IMR-90 (cell line): Measurements from ENCODE around the gene MPND. TPM values are rescaled to one million over a fixed set of nuclear protein-coding genes. Genes with fewer than 3 reads are reported as not detected.
"Not testable (repeated sequence)": the region's sequence is repeated elsewhere in the genome, so short reads cannot be mapped to it uniquely, and the experiment has no call there.

Source experiments
- ATAC-seq: fragments of 200-7000 bp; cut with Tn5 transposase; 2 replicates; pipeline ENCODE4 v1.9.1; 2020; ENCODE audit warnings: low read depth, mild to moderate bottlenecking, moderate library complexity
- BruUV-seq: library from RNA; stranded (reverse); fragments of 400-500 nt; replicated peaks from 2 replicates; lab custom pipeline; 2021; lab: Mats Ljungman, UMichigan
- CTCF ChIA-PET: fragments of 300-600 bp; formaldehyde crosslinking; extraction: SDS; loops from one replicate; lab custom pipeline; 2021; ENCODE audit warnings: antibody characterized with exemption; lab: Yijun Ruan, JAX
- POLR2A ChIA-PET: fragments of 300-600 bp; sonication (Branson Sonifier 250); formaldehyde crosslinking; loops from one replicate; lab custom pipeline; 2022; ENCODE audit warnings: antibody characterized with exemption; ENCODE audit not compliant: unreplicated experiment; lab: Charles Lee
- DNase-seq: peaks from one replicate; pipeline ENCODE4 v3.0.0; 2013
- H2AFZ ChIP-seq: replicated peaks from 2 replicates; pipeline ENCODE3; 2013; ENCODE audit warnings: low read length, mild to moderate bottlenecking; ENCODE audit not compliant: poor library complexity
- H2AK5ac ChIP-seq: 2 replicates; pipeline ENCODE4 v1.6.1; 2013; ENCODE audit warnings: low read depth, low read length, inconsistent platforms
- H2AK9ac ChIP-seq: replicated peaks from 2 replicates; pipeline ENCODE3; 2013; ENCODE audit warnings: mild to moderate bottlenecking, low read depth, low read length, moderate library complexity; ENCODE audit not compliant: poor library complexity
- H2BK120ac ChIP-seq: 2 replicates; pipeline ENCODE4 v1.6.1; 2013; ENCODE audit warnings: low read depth, low read length, inconsistent platforms
- H2BK15ac ChIP-seq: 3 replicates; pipeline ENCODE4 v1.6.1; 2013; ENCODE audit warnings: low read depth, low read length, inconsistent platforms
- H2BK20ac ChIP-seq: 2 replicates; pipeline ENCODE4 v1.6.1; 2013; ENCODE audit warnings: low read depth, mild to moderate bottlenecking, inconsistent platforms, low read length, moderate library complexity
- H2BK5ac ChIP-seq: 2 replicates; pipeline ENCODE4 v1.6.1; 2013; ENCODE audit warnings: mild to moderate bottlenecking, low read depth, low read length, inconsistent platforms; ENCODE audit not compliant: poor library complexity, severe bottlenecking
- H3K14ac ChIP-seq: replicated peaks from 2 replicates; pipeline ENCODE4 v1.6.1; 2013; ENCODE audit warnings: low read depth, low read length, inconsistent platforms
- H3K18ac ChIP-seq: 2 replicates; pipeline ENCODE4 v1.6.1; 2013; ENCODE audit warnings: low read depth, low read length, control low read depth
- H3K23ac ChIP-seq: 2 replicates; pipeline ENCODE4 v1.6.1; 2013; ENCODE audit warnings: low read depth, low read length, inconsistent platforms
- H3K27ac ChIP-seq: 2 replicates; pipeline ENCODE4 v1.5.1; 2013; ENCODE audit warnings: mild to moderate bottlenecking, control low read depth, low read length; ENCODE audit not compliant: insufficient read depth
- H3K27me3 ChIP-seq: 2 replicates; pipeline ENCODE4 v1.6.1; 2013; ENCODE audit warnings: low read length; ENCODE audit not compliant: control insufficient read depth, insufficient read depth
- H3K36me3 ChIP-seq: 2 replicates; pipeline ENCODE4 v1.6.1; 2013; ENCODE audit warnings: low read length, mixed read lengths; ENCODE audit not compliant: control insufficient read depth, insufficient read depth
- H3K4ac ChIP-seq: 2 replicates; pipeline ENCODE4 v1.6.1; 2013; ENCODE audit warnings: low read depth, low read length, inconsistent platforms
- H3K4me1 ChIP-seq: 2 replicates; pipeline ENCODE4 v1.6.1; 2013; ENCODE audit warnings: low read length, mixed read lengths; ENCODE audit not compliant: control insufficient read depth, insufficient read depth
- H3K4me2 ChIP-seq: 2 replicates; pipeline ENCODE4 v1.6.1; 2013; ENCODE audit warnings: low read depth, mild to moderate bottlenecking, control low read depth, low read length, moderate library complexity
- H3K4me3 ChIP-seq: 2 replicates; pipeline ENCODE4 v1.5.1; 2013; ENCODE audit warnings: low read depth, mild to moderate bottlenecking, control low read depth, low read length, moderate library complexity; ENCODE audit not compliant: insufficient read depth
- H3K56ac ChIP-seq: 2 replicates; pipeline ENCODE4 v1.6.1; 2013; ENCODE audit warnings: low read length, inconsistent platforms; ENCODE audit not compliant: insufficient read depth; ENCODE audit errors: extremely low read depth
- H3K79me1 ChIP-seq, 2 experiments: 2 replicates each; pipeline ENCODE4 v1.6.1; 2013; ENCODE audit warnings: low read length in 2 of 2, inconsistent platforms in 1 of 2, low read depth in 1 of 2
- H3K9ac ChIP-seq: 2 replicates; pipeline ENCODE4 v1.6.1; 2013; ENCODE audit warnings: low read depth, low read length, control low read depth
- H3K9me1 ChIP-seq: 2 replicates; pipeline ENCODE4 v1.6.1; 2013; ENCODE audit warnings: low read length, inconsistent platforms; ENCODE audit not compliant: insufficient read depth
- H3K9me3 ChIP-seq: 2 replicates; pipeline ENCODE4 v1.6.1; 2013; ENCODE audit warnings: low read length; ENCODE audit not compliant: control insufficient read depth, insufficient read depth
- H4K20me1 ChIP-seq: 2 replicates; pipeline ENCODE4 v1.6.1; 2013; ENCODE audit warnings: low read length, inconsistent platforms; ENCODE audit not compliant: insufficient read depth
- H4K5ac ChIP-seq: 2 replicates; pipeline ENCODE4 v1.6.1; 2013; ENCODE audit warnings: mild to moderate bottlenecking, low read depth, low read length, control low read depth
- H4K8ac ChIP-seq, 2 experiments: 2 replicates each; pipeline ENCODE4 v1.6.1; 2013; ENCODE audit warnings: low read depth in 2 of 2, low read length in 2 of 2, control low read depth in 1 of 2, inconsistent platforms in 1 of 2
- H4K91ac ChIP-seq: 2 replicates; pipeline ENCODE4 v1.6.1; 2013; ENCODE audit warnings: low read depth, low read length, inconsistent platforms; ENCODE audit not compliant: insufficient read depth
- CEBPB ChIP-seq: IDR thresholded peaks from 2 replicates; pipeline ENCODE4 v1.6.1; 2012; ENCODE audit warnings: low read depth, low read length, improper control_type of control experiment
- CHD1 ChIP-seq: IDR thresholded peaks from 2 replicates; pipeline ENCODE4 v1.6.1; 2012; ENCODE audit warnings: low read depth, low read length, improper control_type of control experiment
- FOS ChIP-seq: fragments of 150-350 bp; IDR thresholded peaks from 2 replicates; pipeline ENCODE4 v1.6.1; 2016; ENCODE audit warnings: low read depth, low read length
- MAZ ChIP-seq: IDR thresholded peaks from 2 replicates; pipeline ENCODE4 v1.6.1; 2012; ENCODE audit warnings: low read depth, mild to moderate bottlenecking, low read length, improper control_type of control experiment, moderate library complexity, borderline replicate concordance
- MXI1 ChIP-seq: IDR thresholded peaks from 2 replicates; pipeline ENCODE4 v1.6.1; 2012; ENCODE audit warnings: low read depth, mild to moderate bottlenecking, low read length, moderate library complexity, borderline replicate concordance
- NFE2L2 ChIP-seq: fragments of 150-350 bp; IDR thresholded peaks from 2 replicates; pipeline ENCODE4 v1.6.1; 2016; ENCODE audit warnings: low read depth, mild to moderate bottlenecking, low read length
- RFX5 ChIP-seq: IDR thresholded peaks from 2 replicates; pipeline ENCODE4 v1.8.0; 2012; ENCODE audit warnings: low read depth, mild to moderate bottlenecking, low read length, moderate library complexity
- USF2 ChIP-seq: fragments of 150-350 bp; IDR thresholded peaks from 2 replicates; pipeline ENCODE4 v1.6.1; 2017; ENCODE audit warnings: mild to moderate bottlenecking, antibody characterized with exemption, low read length, low read depth
- WGBS, 2 experiments: methylation state at CpG; one replicate each; pipeline versions ENCODE4 v1.1.5 to v1.1.7; 2013; ENCODE audit warnings: missing lambda C conversion rate in 2 of 2; ENCODE audit not compliant: insufficient read length in 1 of 2; ENCODE audit errors: extremely low coverage in 2 of 2; 5-methylcytosine and 5-hydroxymethylcytosine counted together
- dilution Hi-C: fragments of 300-500 bp; cut with HindIII; formaldehyde crosslinking; loops from one replicate; pipeline ENCODE4 v1.14.3; 2018; ENCODE audit warnings: low sequenced_read_pairs; ENCODE audit not compliant: unreplicated experiment
- in situ Hi-C: fragments of 300-500 bp; cut with MboI; formaldehyde crosslinking; loops from 3 replicates; pipeline ENCODE4 v1.14.3; 2019; ENCODE audit warnings: low sequenced_read_pairs, inconsistent platforms, mixed read lengths
- intact Hi-C: fragments of 100-400 bp; cut with micrococcal nuclease; formaldehyde crosslinking; loops from 2 replicates; pipeline ENCODE4 v1.10.0; 2022
- polyA plus RNA-seq, 3 experiments: library from polyadenylated mRNA; depleted of rRNA; stranded (reverse); fragments of >200 nt; gene quantifications; 2 replicates each; pipeline ENCODE4 v1.2.3, GENCODE V29; 2012; ENCODE audit warnings: low replicate concordance in 1 of 3
- total RNA-seq: library from RNA; depleted of rRNA; stranded (reverse); fragments of >200 nt; gene quantifications from 2 replicates; pipeline ENCODE4 v1.2.3, GENCODE V29; 2012

The MPND gene
- total and polyA plus RNA-seq, 2 of the 4 experiments (the other 2 are of a cell fraction): 2.3 to 8.1 TPM

DNA sequence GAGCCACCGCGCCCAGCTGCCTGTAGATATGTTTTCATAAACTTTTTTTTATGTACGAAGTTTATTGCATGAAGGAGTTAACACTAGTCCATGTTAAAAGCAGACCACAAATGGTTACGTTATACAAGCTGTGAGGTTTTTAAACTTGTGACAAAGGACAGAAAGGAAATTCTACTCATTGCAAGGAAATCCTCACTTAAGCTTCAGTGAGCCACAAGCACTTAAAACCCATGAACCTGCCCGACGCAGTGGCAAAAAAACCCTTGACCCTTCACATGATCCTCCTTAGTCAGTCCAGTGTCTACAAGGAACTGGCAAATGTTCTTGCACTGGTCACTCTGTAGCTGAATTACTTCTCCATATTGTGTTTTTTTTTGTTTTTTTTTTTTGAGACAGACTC lies 4.2 kb downstream of the MPND start:
- no peak overlapping the region for H2BK20ac ChIP-seq
- H4K8ac ChIP-seq: no peak overlapping the region
- no peak overlapping the region for H2AK5ac ChIP-seq
- no peak overlapping the region for H3K27ac ChIP-seq
- H3K36me3 ChIP-seq: peaks cover 11% of the 10 kb centered on the region
- 100% methylated on average over 2 of the region's 6 CpGs; no CpG with 5 or more reads in 1 of the 2 experiments for WGBS, 2 experiments
- dilution Hi-C loops (no loop called here), intact Hi-C loops (no loop called here), in situ Hi-C loops (no loop called here)
- no peaks in the 10 kb centered on the region for H3K27me3 ChIP-seq
- H4K91ac ChIP-seq: no peak overlapping the region
- H3K79me1 ChIP-seq: peaks cover 7 to 12% of the 10 kb centered on the region in 2 experiments; a peak in 2 of 4 replicates
- no peak overlapping the region for H2BK5ac ChIP-seq
- H3K14ac ChIP-seq: no peak overlapping the region
- H3K9ac ChIP-seq: no peak overlapping the region
- no peak overlapping the region for H3K23ac ChIP-seq
- no peak overlapping the region for H2BK120ac ChIP-seq
- ChIA-PET POLR2A (no interaction called here), CTCF (no interaction called here)
- H3K4me2 ChIP-seq: no peak overlapping the region
- no peak overlapping the region for H2AFZ ChIP-seq
- TF ChIP-seq USF2: no peak
- no peak for TF ChIP-seq FOS
- TF ChIP-seq CHD1: no peak
- no peak for TF ChIP-seq NFE2L2
- TF ChIP-seq RFX5: no peak
- no peak for TF ChIP-seq MXI1
- no peak for TF ChIP-seq MAZ
- TF ChIP-seq CEBPB: no peak
- peaks cover 4% of the 10 kb centered on the region for H3K4me1 ChIP-seq
- H3K18ac ChIP-seq: no peak overlapping the region
- no peak overlapping the region for H2BK15ac ChIP-seq
- H3K4ac ChIP-seq: no peak overlapping the region
- H4K5ac ChIP-seq: no peak overlapping the region
- DNase-seq (no peak), ATAC-seq (no peak)
- no peak overlapping the region for H3K56ac ChIP-seq
- no peak overlapping the region for H3K4me3 ChIP-seq
- no peaks in the 10 kb centered on the region for H3K9me1 ChIP-seq
- H3K9me3 ChIP-seq: no peaks in the 10 kb centered on the region
- BruUV-seq: no TSS peak
- no peaks in the 10 kb centered on the region for H4K20me1 ChIP-seq
- no peak overlapping the region for H2AK9ac ChIP-seq

DNA sequence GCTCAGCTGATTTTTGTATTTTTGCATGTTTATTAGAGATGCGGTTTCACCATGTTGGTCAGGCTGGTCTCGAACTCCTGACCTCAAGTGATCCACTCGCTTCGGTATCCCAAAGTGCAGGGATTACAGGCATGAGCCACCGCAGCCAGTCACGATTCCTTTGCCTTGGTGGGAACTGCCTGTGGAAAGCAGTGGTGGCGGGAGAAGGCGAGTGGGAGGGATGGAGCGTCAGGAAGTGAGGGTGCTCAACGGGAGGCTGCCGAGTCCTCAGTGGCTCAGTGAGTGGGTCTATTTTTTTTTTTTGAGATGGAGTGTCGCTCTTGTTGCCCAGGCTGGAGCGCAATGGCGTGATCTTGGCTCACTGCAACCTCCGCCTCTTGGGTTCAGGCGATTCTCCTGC lies 5.9 kb downstream of the MPND start:
- intact Hi-C loops, H3K14ac ChIP-seq, H2BK120ac ChIP-seq, H4K20me1 ChIP-seq, H2BK5ac ChIP-seq, H3K79me1 ChIP-seq, H3K4ac ChIP-seq, H3K56ac ChIP-seq, H3K9me1 ChIP-seq, H2AFZ ChIP-seq, H2BK15ac ChIP-seq, H2BK20ac ChIP-seq, H2AK5ac ChIP-seq, H3K4me2 ChIP-seq, H2AK9ac ChIP-seq, H3K9me3 ChIP-seq, H3K4me3 ChIP-seq, H3K4me1 ChIP-seq, dilution Hi-C loops, H4K8ac ChIP-seq, DNase-seq, in situ Hi-C loops, H3K23ac ChIP-seq, H3K27me3 ChIP-seq, H3K18ac ChIP-seq, ATAC-seq, POLR2A ChIA-PET, H4K91ac ChIP-seq, BruUV-seq, H3K9ac ChIP-seq, H4K5ac ChIP-seq, H3K27ac ChIP-seq: not testable (repeated sequence)
- 93% methylated on average over 6 of the region's 16 CpGs; no CpG with 5 or more reads in 1 of the 2 experiments for WGBS, 2 experiments
- CTCF ChIA-PET: interaction anchor here (0.7 kb wide), 1 partner anchor 19 kb away, joined by 4 read pairs; no protein-coding TSS in a partner anchor
- peaks cover 11% of the 10 kb centered on the region for H3K36me3 ChIP-seq
